ENCODE measurements around the gene PIGB.
"Not testable (repeated sequence)": the region's sequence is repeated elsewhere in the genome, so short reads cannot be mapped to it uniquely, and the experiment has no call there.

Gene PIGB

DNA sequence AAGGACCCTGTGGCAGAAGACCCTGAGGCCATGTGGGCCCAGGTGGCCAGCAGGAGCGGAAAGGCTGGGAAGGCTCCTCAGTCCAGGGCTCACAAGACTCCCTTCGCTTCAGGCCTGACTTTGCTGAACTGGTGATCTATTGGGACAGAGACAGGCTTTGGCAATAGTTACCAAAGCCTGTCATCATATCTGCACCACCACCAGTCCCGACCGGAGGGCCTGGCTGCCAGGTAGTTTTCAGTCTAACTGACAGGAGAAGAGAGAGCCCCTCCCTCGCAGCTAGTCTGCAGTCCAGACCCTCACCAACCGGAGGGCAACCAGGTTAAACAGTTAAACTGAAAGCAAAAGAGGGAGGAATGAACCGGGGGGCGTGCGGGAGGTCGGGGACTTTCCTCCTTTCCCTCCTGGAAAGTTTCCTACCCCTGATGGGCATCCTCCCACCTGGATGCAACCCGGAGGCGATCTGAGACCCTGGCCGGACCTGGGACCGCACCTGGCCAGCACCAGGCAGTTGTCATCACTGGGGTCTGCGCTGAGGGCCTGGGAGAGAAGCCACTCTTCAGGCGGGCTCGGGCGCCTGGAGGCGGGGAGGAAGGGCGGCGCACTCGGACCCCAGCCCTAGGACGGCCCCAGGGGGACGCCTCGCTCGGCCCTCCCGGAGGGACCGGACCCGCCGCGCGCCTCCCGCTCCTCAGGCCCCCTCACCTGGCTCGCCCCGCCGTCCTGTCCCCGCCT, 29.8 kb upstream of the PIGB start:
- no peaks in the 10 kb centered on the region for H3K9me3 ChIP-seq (replicated peaks in 1 of 11)
- H3K9ac ChIP-seq = peak overlapping the region; percentile 88 to 97 (median 95)
- peak overlapping the region; percentile 83 to 97 (median 94) for H3K4me2 ChIP-seq
- TF ChIP-seq Cebpa-rat (IDR thresholded peaks at IDR 0.05) = no peak
- H3K4me1 ChIP-seq = peaks cover 11 to 52% (median 45%) of the 10 kb centered on the region in 10 experiments
- no peaks in the 10 kb centered on the region for H3K27me3 ChIP-seq
- H4K20me1 ChIP-seq = no peaks in the 10 kb centered on the region; a peak in 1 of 22 replicates
- H3K36me3 ChIP-seq = peaks cover 0 to 42% (median 9%) of the 10 kb centered on the region in 11 experiments; a peak in 10 of 22 replicates
- H3K27ac ChIP-seq = peak overlapping the region; percentile 86 to 98 (median 92)
- peak overlapping the region; percentile 75 to 95 (median 89) for H3K4me3 ChIP-seq

DNA sequence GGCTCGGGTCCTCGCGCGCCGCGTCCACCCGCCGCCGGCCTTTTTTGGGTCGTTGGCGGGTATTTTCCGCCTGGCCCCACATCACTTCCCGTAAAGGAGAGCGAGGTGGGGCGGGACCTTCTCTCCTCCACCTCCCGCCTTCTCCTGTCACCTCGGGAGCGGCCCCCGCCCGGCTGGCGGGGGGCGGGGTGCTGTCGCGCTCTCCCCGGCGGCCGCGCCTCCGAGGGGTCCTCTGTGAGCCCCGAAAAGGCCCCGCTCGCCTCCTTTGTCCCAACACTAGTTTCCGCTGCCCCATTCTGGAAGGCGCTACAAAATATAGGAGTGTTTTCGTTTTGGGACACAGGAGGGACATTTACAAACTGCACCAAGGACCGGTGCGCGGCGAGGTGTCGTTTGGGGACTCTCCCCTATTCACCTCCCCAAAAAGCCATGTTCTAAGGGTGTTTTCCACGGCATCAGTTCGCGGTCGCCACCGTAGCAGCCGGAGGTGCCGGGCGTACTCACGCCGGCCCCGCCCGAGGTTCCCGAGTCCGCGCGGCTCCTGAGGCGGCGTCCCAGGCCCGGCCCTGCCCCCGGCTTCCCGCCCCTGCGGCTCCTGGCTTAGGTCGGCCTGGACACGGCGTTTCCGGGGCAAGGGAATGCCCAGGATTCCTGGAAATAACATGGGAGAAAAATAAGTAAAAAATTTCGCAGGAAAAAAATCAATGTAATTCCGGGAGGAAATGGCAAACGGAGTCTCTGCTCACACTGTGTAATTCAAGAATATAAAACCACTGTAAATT, 29.1 kb upstream of the PIGB start, which contains the start of gene RAB27A:
Gene RAB27A, minus strand, starts transcription at position 68 of the 782 bp plus-strand sequence. CDS start 54,879 bp downstream, outside the sequence.
- peak within 1 kb of the TSS; percentile 75 to 95 (median 89) for H3K4me3 ChIP-seq
- H3K4me1 ChIP-seq = peaks cover 11 to 44% (median 37%) of the 10 kb centered on the region in 10 experiments
- peaks cover 0 to 34% (median 9%) of the 10 kb centered on the region in 11 experiments; a peak in 10 of 22 replicates for H3K36me3 ChIP-seq
- no peak for TF ChIP-seq Cebpa-rat (IDR thresholded peaks at IDR 0.05)
- no peaks in the 10 kb centered on the region for H3K9me3 ChIP-seq (replicated peaks in 1 of 11)
- H3K27me3 ChIP-seq = no peaks in the 10 kb centered on the region
- peak within 1 kb of the TSS; percentile 88 to 97 (median 95) for H3K9ac ChIP-seq
- no peaks in the 10 kb centered on the region; a peak in 1 of 22 replicates for H4K20me1 ChIP-seq
- peak within 1 kb of the TSS; percentile 83 to 97 (median 94) for H3K4me2 ChIP-seq
- H3K27ac ChIP-seq = peak within 1 kb of the TSS; percentile 86 to 98 (median 92)

DNA sequence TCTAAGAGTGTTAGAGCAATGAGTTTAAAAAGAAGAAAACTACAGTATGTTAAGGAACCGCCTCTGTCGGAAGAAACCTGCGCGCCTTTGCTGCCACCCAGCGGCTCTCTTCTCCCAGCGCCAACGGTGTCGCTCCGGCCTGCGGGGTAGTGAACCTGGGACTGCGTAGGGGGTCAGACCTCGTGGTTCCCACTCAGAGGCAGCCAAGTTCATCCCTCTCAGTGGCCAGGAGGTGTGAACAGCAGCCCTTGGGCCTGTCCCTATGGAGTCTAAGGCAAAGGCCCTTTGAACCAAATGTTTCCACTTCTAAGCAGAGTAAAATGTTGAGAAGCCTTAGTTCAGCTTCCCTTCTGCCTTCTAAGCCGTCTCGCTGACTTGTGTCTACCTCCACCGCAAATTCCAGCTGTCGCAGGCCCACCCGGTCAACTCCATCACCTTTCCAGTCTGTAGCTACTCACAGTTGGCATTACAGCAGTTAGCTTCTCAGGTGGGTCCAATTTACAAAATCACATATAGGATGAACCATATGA, 28.4 kb upstream of the PIGB start:
- Histone ChIP-seq H3K36me3 (peaks cover 0 to 29% (median 9%) of the 10 kb centered on the region in 11 experiments; a peak in 10 of 22 replicates), H3K4me1 (peaks cover 11 to 38% (median 31%) of the 10 kb centered on the region in 10 experiments), H3K9ac (peak overlapping the region; percentile 88 to 97 (median 95)), H3K27ac (peak overlapping the region; percentile 86 to 98 (median 92)), H3K9me3 (replicated peaks in 1 of 11) (no peaks in the 10 kb centered on the region), H3K27me3 (no peaks in the 10 kb centered on the region), H3K4me3 (peak overlapping the region; percentile 75 to 95 (median 89)), H3K4me2 (peak overlapping the region; percentile 83 to 97 (median 94)), H4K20me1 (no peaks in the 10 kb centered on the region; a peak in 1 of 22 replicates)
- no peak for TF ChIP-seq Cebpa-rat (IDR thresholded peaks at IDR 0.05)

DNA sequence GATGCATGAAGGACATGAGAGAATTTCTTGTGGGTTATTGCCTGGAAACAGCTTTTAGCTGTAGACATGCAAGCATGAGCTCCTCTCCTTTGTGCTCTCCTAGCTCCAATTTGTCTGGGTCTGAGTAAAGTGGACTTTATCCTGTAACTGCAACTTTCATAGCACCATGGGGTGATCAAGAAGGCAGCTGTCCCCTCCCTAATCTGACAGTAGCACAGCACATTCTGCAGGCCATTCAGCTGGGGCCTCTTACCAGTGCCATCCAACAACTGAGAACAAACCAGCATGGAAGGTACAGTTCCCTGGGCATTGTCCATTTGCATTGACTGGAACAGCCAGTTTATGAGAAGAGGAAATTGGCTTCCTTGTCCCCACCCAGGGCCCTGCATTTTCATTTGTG, 21.7 kb upstream of the PIGB start:
- Histone ChIP-seq H3K9me3 (replicated peaks in 1 of 11) (peaks cover 0 to 29% (median 16%) of the 10 kb centered on the region in 11 experiments; a peak in 16 of 22 replicates), H4K20me1 (no peaks in the 10 kb centered on the region), H3K36me3 (no peaks in the 10 kb centered on the region), H3K9ac (no peak overlapping the region), H3K27me3 (no peaks in the 10 kb centered on the region), H3K27ac (no peak overlapping the region), H3K4me2 (no peak overlapping the region), H3K4me3 (no peak overlapping the region), H3K4me1 (peaks cover 0 to 6% (median 0%) of the 10 kb centered on the region in 10 experiments; a peak in 2 of 20 replicates)
- TF ChIP-seq Cebpa-rat (IDR thresholded peaks at IDR 0.05) = no peak

DNA sequence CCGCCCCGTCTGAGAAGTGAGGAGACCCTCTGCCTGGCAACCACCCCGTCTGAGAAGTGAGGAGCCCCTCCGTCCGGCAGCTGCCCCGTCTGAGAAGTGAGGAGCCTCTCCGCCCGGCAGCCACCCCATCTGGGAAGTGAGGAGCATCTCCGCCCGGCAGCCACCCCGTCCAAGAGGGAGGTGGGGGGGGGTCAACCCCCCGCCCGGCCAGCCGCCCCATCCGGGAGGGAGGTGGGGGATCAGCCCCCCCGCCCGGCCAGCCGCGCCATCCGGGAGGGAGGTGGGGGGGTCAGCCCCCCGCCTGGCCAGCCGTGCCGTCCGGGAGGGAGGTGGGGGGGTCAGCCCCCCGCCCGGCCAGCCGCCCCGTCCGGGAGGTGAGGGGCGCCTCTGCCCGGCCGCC, 16.2 kb upstream of the PIGB start:
- H3K4me2 ChIP-seq, H3K4me1 ChIP-seq, H3K27ac ChIP-seq, H3K4me3 ChIP-seq, H3K27me3 ChIP-seq, H4K20me1 ChIP-seq, H3K9ac ChIP-seq: not testable (repeated sequence)
- Histone ChIP-seq H3K9me3 (replicated peaks in 1 of 11) (peaks cover 22 to 59% (median 45%) of the 10 kb centered on the region in 11 experiments; a peak in 21 of 22 replicates), H3K36me3 (peaks cover 27 to 37% (median 33%) of the 10 kb centered on the region in 11 experiments)

DNA sequence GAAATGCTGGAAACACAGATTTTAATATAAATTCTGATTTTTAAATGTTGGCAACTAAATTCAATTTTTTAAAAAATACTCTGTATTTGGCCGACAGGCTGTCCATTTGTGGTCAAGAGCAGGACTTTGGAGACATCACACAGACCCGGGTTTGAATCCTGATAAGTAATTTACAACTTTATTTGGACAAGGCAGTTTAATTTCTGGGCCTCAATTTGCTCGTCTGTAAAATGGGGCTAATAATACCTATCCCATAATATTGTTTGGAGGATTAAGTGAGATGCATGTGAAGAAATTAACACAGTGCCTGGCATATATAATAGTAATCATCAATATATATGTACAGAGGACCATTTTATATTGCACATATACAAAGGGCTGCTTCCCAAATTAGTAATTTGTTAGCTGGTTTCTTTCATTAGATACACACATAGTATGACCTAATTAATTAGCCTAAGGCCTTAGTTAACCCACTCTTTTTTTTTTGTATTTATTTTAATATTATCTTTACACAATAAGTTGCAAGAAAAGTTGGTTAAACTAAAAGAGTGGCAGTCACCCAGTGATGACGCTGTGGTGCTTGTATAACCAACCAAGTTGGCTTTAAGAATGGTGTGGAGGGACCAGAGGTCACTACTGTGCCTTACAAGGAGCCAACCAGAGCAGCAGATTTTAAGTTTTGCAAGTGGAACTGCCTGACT, 665 bp downstream of the PIGB start:
- peak overlapping the region; percentile 72 to 94 (median 87) for H3K4me2 ChIP-seq
- H3K27ac ChIP-seq = peak overlapping the region; percentile 94 to 99 (median 97)
- TF ChIP-seq Cebpa-rat (IDR thresholded peaks at IDR 0.05) = no peak
- peaks cover 7 to 25% (median 14%) of the 10 kb centered on the region in 11 experiments; a peak in 18 of 22 replicates for H3K36me3 ChIP-seq
- H4K20me1 ChIP-seq = no peaks in the 10 kb centered on the region; a peak in 4 of 22 replicates
- peak overlapping the region; percentile 88 to 99 (median 95) for H3K9ac ChIP-seq
- H3K9me3 ChIP-seq (replicated peaks in 1 of 11) = no peaks in the 10 kb centered on the region
- H3K27me3 ChIP-seq = no peaks in the 10 kb centered on the region
- H3K4me3 ChIP-seq = peak overlapping the region; percentile 68 to 85 (median 78)
- H3K4me1 ChIP-seq = peaks cover 24 to 66% (median 42%) of the 10 kb centered on the region in 10 experiments

DNA sequence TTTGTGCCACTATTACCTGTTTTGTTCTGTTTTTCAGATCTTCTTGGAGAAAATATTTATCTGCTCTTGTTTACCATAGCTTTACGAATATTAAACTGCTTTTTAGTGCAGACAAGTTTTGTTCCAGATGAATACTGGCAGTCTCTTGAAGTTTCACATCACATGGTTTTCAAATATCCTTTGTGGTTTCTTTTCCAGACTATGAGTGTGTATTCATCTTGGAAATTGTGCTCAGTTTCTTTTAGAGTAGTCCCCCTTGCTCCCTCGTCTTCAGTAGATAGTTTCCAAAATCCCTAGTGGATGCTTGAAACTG, 1.2 kb downstream of the PIGB start:
- Histone ChIP-seq H4K20me1 (no peaks in the 10 kb centered on the region; a peak in 2 of 22 replicates), H3K27me3 (no peaks in the 10 kb centered on the region), H3K4me2 (peak overlapping the region; percentile 72 to 94 (median 87)), H3K9ac (peak overlapping the region; percentile 10 to 99 (median 58); a peak in 16 of 22 replicates), H3K36me3 (peaks cover 6 to 25% (median 15%) of the 10 kb centered on the region in 11 experiments; a peak in 18 of 22 replicates), H3K4me1 (peaks cover 24 to 61% (median 45%) of the 10 kb centered on the region in 10 experiments), H3K27ac (peak overlapping the region in 10 of 11 experiments; percentile 45 to 98 (median 96); a peak in 16 of 22 replicates), H3K9me3 (replicated peaks in 1 of 11) (no peaks in the 10 kb centered on the region), H3K4me3 (peak overlapping the region; percentile 68 to 85 (median 78); a peak in 18 of 20 replicates)
- TF ChIP-seq Cebpa-rat (IDR thresholded peaks at IDR 0.05) = no peak

DNA sequence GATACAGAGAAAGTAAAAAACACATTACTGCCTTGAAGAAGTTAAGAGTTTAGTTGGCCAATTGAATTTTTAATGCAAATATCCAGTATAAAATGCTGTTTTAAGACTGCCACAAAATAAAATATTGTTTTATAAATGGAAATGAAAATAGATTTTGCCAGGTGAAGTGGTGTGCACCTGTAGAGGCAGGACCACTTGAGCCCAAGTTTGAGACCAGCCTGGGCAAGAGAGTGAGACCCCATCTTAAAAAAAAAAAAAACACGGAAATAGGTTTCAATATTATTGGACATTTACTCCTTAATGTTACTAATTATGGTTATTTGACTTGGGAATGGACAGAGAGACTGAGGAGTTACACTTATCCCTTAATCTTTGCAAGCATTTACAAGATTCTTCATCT, 1.9 kb downstream of the PIGB start:
- TF ChIP-seq Cebpa-rat (IDR thresholded peaks at IDR 0.05) = no peak
- Histone ChIP-seq H3K27ac (no peak overlapping the region; a peak in 1 of 22 replicates), H3K4me2 (peak overlapping the region; percentile 24 to 94 (median 87); a peak in 18 of 22 replicates), H3K9ac (no peak overlapping the region), H3K4me1 (peaks cover 30 to 62% (median 49%) of the 10 kb centered on the region in 10 experiments), H3K27me3 (no peaks in the 10 kb centered on the region), H3K9me3 (replicated peaks in 1 of 11) (no peaks in the 10 kb centered on the region), H3K36me3 (peaks cover 1 to 23% (median 10%) of the 10 kb centered on the region in 11 experiments; a peak in 18 of 22 replicates), H3K4me3 (peak overlapping the region in 1 of 10 experiments; percentile 3; a peak in 3 of 20 replicates), H4K20me1 (no peaks in the 10 kb centered on the region; a peak in 1 of 22 replicates)
